ENCODE data around the gene CNTNAP2. TPM values are rescaled to one million over a fixed set of nuclear protein-coding genes. Genes with fewer than 3 reads are reported as not detected.

Gene CNTNAP2
- total and polyA plus RNA-seq, 2 of the 8 experiments (the other 6 are each of a cell fraction or from before 2014, with no cell fraction given): 27.9 to 71.0 TPM

DNA sequence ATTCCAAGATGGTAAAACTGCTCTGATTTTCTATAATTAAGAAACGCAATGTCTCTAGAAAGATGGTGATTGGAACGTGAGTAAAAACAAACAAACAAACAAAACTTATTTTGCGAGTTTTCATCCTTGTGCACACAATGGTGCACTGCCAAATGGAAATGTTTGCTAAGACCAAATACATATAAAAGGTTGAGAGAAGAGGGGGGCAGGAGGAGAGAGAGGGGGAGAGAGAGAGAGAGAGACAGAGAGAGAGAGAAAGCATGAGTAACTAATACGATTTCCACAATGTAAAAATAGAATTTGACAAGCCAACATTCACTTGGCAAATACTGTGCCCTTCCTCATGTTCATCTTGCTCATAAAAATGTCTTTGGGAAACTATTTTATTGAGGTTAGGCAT is 375.4 kb downstream of the CNTNAP2 start:
- Histone ChIP-seq H3K14ac (ENCODE audit: insufficient read length) (no peak overlapping the region), H3K79me1 (ENCODE audit: low read depth, low read length) (no peaks in the 10 kb centered on the region), H4K20me1 (replicated peaks in 1 of 2; ENCODE audit: control insufficient read depth in 1 of 2, insufficient read depth in 2 of 2, low read length in 2 of 2) (no peaks in the 10 kb centered on the region), H3K56ac (replicated peaks; ENCODE audit: insufficient read length, low read depth, low read length) (no peak overlapping the region), H2BK5ac (ENCODE audit: low read depth, low read length) (no peak overlapping the region), H2BK15ac (ENCODE audit: low read length) (no peak overlapping the region), H2BK20ac (ENCODE audit: low read length) (no peak overlapping the region), H3K23ac (ENCODE audit: insufficient read length) (no peak overlapping the region), H3K18ac (ENCODE audit: extremely low read depth, low read length) (no peak overlapping the region), H2AFZ (ENCODE audit: low read length) (no peak overlapping the region), H3K9me3 (ENCODE audit: insufficient read depth in 2 of 2, low read depth in 1 of 2, low read length in 1 of 2) (no peaks in the 10 kb centered on the region), H3K4me1 (replicated peaks in 1 of 4; ENCODE audit: control insufficient read depth in 3 of 4, insufficient read depth in 4 of 4, low read length in 3 of 4) (0 out of 7 replicates have a peak, but pooled peaks cover 0 to 2% (median 0%) of the 10 kb centered on the region in 4 experiments), H3K4ac (replicated peaks; ENCODE audit: insufficient read length, low read depth, low read length) (no peak overlapping the region), H3K27me3 (replicated peaks in 1 of 4; ENCODE audit: control insufficient read depth in 3 of 4, extremely low read depth in 1 of 4, insufficient read depth in 3 of 4, low read length in 3 of 4) (no peaks in the 10 kb centered on the region), H3K4me3 (ENCODE audit: extremely low read depth in 1 of 4, insufficient read depth in 2 of 4, low read depth in 3 of 4, low read length in 4 of 4) (no peak overlapping the region), H2BK120ac (replicated peaks; ENCODE audit: low read depth, low read length) (no peak overlapping the region), H2BK12ac (ENCODE audit: low read depth, low read length) (no peak overlapping the region), H3K36me3 (ENCODE audit: control insufficient read depth in 2 of 4, insufficient read depth in 4 of 4, low read length in 3 of 4) (no peaks in the 10 kb centered on the region), H4K8ac (ENCODE audit: extremely low read depth, insufficient read depth, low read length) (no peak overlapping the region), H3K9ac (replicated peaks in 1 of 4; ENCODE audit: extremely low read depth in 1 of 4, low read depth in 3 of 4, low read length in 3 of 4) (no peak overlapping the region), H3K4me2 (ENCODE audit: insufficient read depth in 1 of 2, low read depth in 2 of 2, low read length in 2 of 2) (no peak overlapping the region), H4K5ac (ENCODE audit: insufficient read length, low read depth, low read length) (no peak overlapping the region), H3K27ac (ENCODE audit: low read depth, low read length) (no peak overlapping the region), H4K91ac (replicated peaks; ENCODE audit: insufficient read length, low read length) (no peak overlapping the region), H3K23me2 (ENCODE audit: low read depth, low read length) (no peaks in the 10 kb centered on the region), H2AK5ac (ENCODE audit: low read depth, low read length) (no peak overlapping the region), H3K79me2 (ENCODE audit: control insufficient read depth in 1 of 2, insufficient read depth in 2 of 2, low read length in 2 of 2) (no peaks in the 10 kb centered on the region)
- WGBS, 2 experiments (ENCODE audit: extremely low coverage in 1 of 2, insufficient coverage in 1 of 2, insufficient read length in 1 of 2, insufficient replicate concordance in 2 of 2, low coverage in 1 of 2, low lambda C conversion rate in 2 of 2, missing lambda C conversion rate in 1 of 2): 87% methylated on average over 4 of the region's 4 CpGs; no CpG with 5 or more reads in 1 of the 2 experiments
- DNase-seq (ENCODE audit: low read depth in 1 of 2, low spot score in 2 of 2): no peak
- TF ChIP-seq, protein P1, sequence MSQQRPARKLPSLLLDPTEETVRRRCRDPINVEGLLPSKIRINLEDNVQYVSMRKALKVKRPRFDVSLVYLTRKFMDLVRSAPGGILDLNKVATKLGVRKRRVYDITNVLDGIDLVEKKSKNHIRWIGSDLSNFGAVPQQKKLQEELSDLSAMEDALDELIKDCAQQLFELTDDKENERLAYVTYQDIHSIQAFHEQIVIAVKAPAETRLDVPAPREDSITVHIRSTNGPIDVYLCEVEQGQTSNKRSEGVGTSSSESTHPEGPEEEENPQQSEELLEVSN (IDR thresholded peaks at IDR 0.05): no peak
- no peak for FAIRE-seq
- ChIA-PET POLR2A (ENCODE audit: partially characterized antibody) (no interaction called here), CTCF (ENCODE audit: partially characterized antibody) (no interaction called here)
